ENCODE data around the gene SFI1.

The SFI1 gene

GRCh38 chr22:31621507-31622124 lies 125.3 kb downstream of the SFI1 start:
- no peak for DNase-seq

- no peak for DNase-seq
These were observed 126.6 kb downstream of the SFI1 start for GRCh38 chr22:31622980-31623379.

- no peak for DNase-seq
These were observed 127.4 kb downstream of the SFI1 start for GRCh38 chr22:31623592-31624304.

GRCh38 chr22:31625257-31625640 lies 128.9 kb downstream of the SFI1 start:
- no peak for DNase-seq

GRCh38 chr22:31625661-31626426 lies 129.5 kb downstream of the SFI1 start:
- no peak for DNase-seq

GRCh38 chr22:31626427-31627150 lies 130.3 kb downstream of the SFI1 start:
- no peak for DNase-seq

- no peak for DNase-seq
These were observed 130.9 kb downstream of the SFI1 start for GRCh38 chr22:31627223-31627731.

GRCh38 chr22:31628362-31628761 lies 132.0 kb downstream of the SFI1 start:
- no peak for DNase-seq

- no peak for DNase-seq
These were observed 132.8 kb downstream of the SFI1 start for GRCh38 chr22:31628969-31629708.

GRCh38 chr22:31629741-31630184 lies 133.4 kb downstream of the SFI1 start:
- no peak for DNase-seq

GRCh38 chr22:31630331-31631329 lies 134.3 kb downstream of the SFI1 start:
- peak; percentile 84 for DNase-seq

GRCh38 chr22:31631436-31631835 lies 135.1 kb downstream of the SFI1 start:
- no peak for DNase-seq

- no peak for DNase-seq
These were observed 139.4 kb downstream of the SFI1 start for GRCh38 chr22:31635638-31636306.

- no peak for DNase-seq
These were observed 141.1 kb downstream of the SFI1 start for GRCh38 chr22:31637447-31637890.

- no peak for DNase-seq
These were observed 141.7 kb downstream of the SFI1 start for GRCh38 chr22:31637891-31638618.

- DNase-seq = no peak
These were observed 143.2 kb downstream of the SFI1 start for GRCh38 chr22:31639436-31640039.

- no peak for DNase-seq
These were observed 150.1 kb downstream of the SFI1 start for GRCh38 chr22:31646186-31647019.

- DNase-seq = no peak
These were observed 150.7 kb downstream of the SFI1 start for GRCh38 chr22:31647066-31647465.

Measured in NCI-H2171 (cell line).